Measurements from ENCODE around the gene SLC38A10.

Gene SLC38A10

GRCh38 chr17:81288715-81289114 lies 6.4 kb downstream of the SLC38A10 start:
- no peak overlapping the region for H3K4me3 ChIP-seq (ENCODE audit: control insufficient read depth, low read depth, low read length)
- no peak for TF ChIP-seq CTCF (conservative IDR thresholded peaks at IDR 0.05; ENCODE audit: control insufficient read depth, insufficient read depth, low read depth, low read length)
- DNase-seq (ENCODE audit: low read depth): no peak

GRCh38 chr17:81287741-81288430 lies 7.2 kb downstream of the SLC38A10 start:
- no peak for DNase-seq (ENCODE audit: low read depth)
- H3K4me3 ChIP-seq (ENCODE audit: control insufficient read depth, low read depth, low read length): no peak overlapping the region
- TF ChIP-seq CTCF (conservative IDR thresholded peaks at IDR 0.05; ENCODE audit: control insufficient read depth, insufficient read depth, low read depth, low read length): no peak

- DNase-seq (ENCODE audit: low read depth): no peak
- no peak for TF ChIP-seq CTCF (conservative IDR thresholded peaks at IDR 0.05; ENCODE audit: control insufficient read depth, insufficient read depth, low read depth, low read length)
These were observed 8.0 kb downstream of the SLC38A10 start for GRCh38 chr17:81287152-81287551.

GRCh38 chr17:81286491-81287145 lies 8.5 kb downstream of the SLC38A10 start:
- no peak for TF ChIP-seq CTCF (conservative IDR thresholded peaks at IDR 0.05; ENCODE audit: control insufficient read depth, insufficient read depth, low read depth, low read length)
- H3K4me3 ChIP-seq (ENCODE audit: control insufficient read depth, low read depth, low read length): no peak overlapping the region
- DNase-seq (ENCODE audit: low read depth): no peak

More at GRCh38 chr17:81287152-81287551, 8.0 kb downstream of the SLC38A10 start:
- no peak overlapping the region for H3K4me3 ChIP-seq (ENCODE audit: control insufficient read depth, low read depth, low read length)

GRCh38 chr17:81285894-81286293 lies 9.2 kb downstream of the SLC38A10 start:
- no peak for TF ChIP-seq CTCF (conservative IDR thresholded peaks at IDR 0.05; ENCODE audit: control insufficient read depth, insufficient read depth, low read depth, low read length)
- DNase-seq (ENCODE audit: low read depth): no peak
- no peak overlapping the region for H3K4me3 ChIP-seq (ENCODE audit: control insufficient read depth, low read depth, low read length)

GRCh38 chr17:81285179-81285878 lies 9.8 kb downstream of the SLC38A10 start:
- DNase-seq (ENCODE audit: low read depth): peak; percentile 64
- peak overlapping the region; percentile 16 for H3K4me3 ChIP-seq (ENCODE audit: control insufficient read depth, low read depth, low read length)
- TF ChIP-seq CTCF (conservative IDR thresholded peaks at IDR 0.05; ENCODE audit: control insufficient read depth, insufficient read depth, low read depth, low read length): no peak

Measured in fibroblast of mammary gland (primary cell).